HepG2 (cell line): ENCODE data around the gene MED9. TPM values are rescaled to one million over a fixed set of nuclear protein-coding genes. Genes with fewer than 3 reads are reported as not detected.

ENCODE experiments used
- ARID2 ChIP-seq: sonication (generic); formaldehyde crosslinking; IDR thresholded peaks from 2 replicates; pipeline ENCODE4 v1.8.1; 2022; ENCODE audit warnings: mild to moderate bottlenecking, missing genetic modification reagents, borderline replicate concordance
- FOXJ3 ChIP-seq: sonication (generic); formaldehyde crosslinking; IDR thresholded peaks from 2 replicates; pipeline ENCODE4 v1.4.0; 2020; ENCODE audit warnings: missing genetic modification reagents, mild to moderate bottlenecking, borderline replicate concordance
- KAT2B ChIP-seq: fragments of 150-350 bp; IDR thresholded peaks from 2 replicates; pipeline ENCODE4 v1.6.1; 2014; ENCODE audit warnings: low read depth, low read length, borderline replicate concordance
- KDM5B ChIP-seq: sonication (generic); formaldehyde crosslinking; IDR thresholded peaks from 2 replicates; pipeline ENCODE4 v1.4.0; 2020; ENCODE audit warnings: missing genetic modification reagents, mild to moderate bottlenecking, borderline replicate concordance
- MBD4 ChIP-seq: IDR thresholded peaks from 2 replicates; pipeline ENCODE4 v1.6.1; 2012; ENCODE audit warnings: low read length, inconsistent platforms, borderline replicate concordance
- NFATC3 ChIP-seq: sonication (generic); formaldehyde crosslinking; IDR thresholded peaks from 2 replicates; pipeline ENCODE4 v1.5.1; 2020; ENCODE audit warnings: mild to moderate bottlenecking, missing genetic modification reagents
- NFE2L1 ChIP-seq: sonication (generic); formaldehyde crosslinking; IDR thresholded peaks from 2 replicates; pipeline ENCODE4 v1.4.0; 2020; ENCODE audit warnings: missing genetic modification reagents, mild to moderate bottlenecking, borderline replicate concordance
- NR1H2 ChIP-seq: sonication (generic); formaldehyde crosslinking; IDR thresholded peaks from 2 replicates; pipeline ENCODE4 v1.8.1; 2022; ENCODE audit warnings: low read depth, missing genetic modification reagents, borderline replicate concordance
- POLR2G ChIP-seq: fragments of 200-400 bp; formaldehyde crosslinking; IDR thresholded peaks from 2 replicates; pipeline ENCODE4 v1.6.1; 2018; ENCODE audit warnings: mild to moderate bottlenecking, low read depth, low read length, moderate library complexity
- RFX5 ChIP-seq: IDR thresholded peaks from 2 replicates; pipeline ENCODE4 v1.6.1; 2011; ENCODE audit warnings: low read depth, low read length, improper control_type of control experiment
- SALL1 ChIP-seq: sonication (generic); formaldehyde crosslinking; IDR thresholded peaks from 2 replicates; pipeline ENCODE4 v1.8.0; 2022; ENCODE audit warnings: mild to moderate bottlenecking, missing genetic modification reagents
- SMYD3 ChIP-seq: sonication (generic); formaldehyde crosslinking; IDR thresholded peaks from 2 replicates; pipeline ENCODE4 v1.8.1; 2023; ENCODE audit warnings: mild to moderate bottlenecking, missing genetic modification reagents
- TRIM24 ChIP-seq: sonication (generic); formaldehyde crosslinking; IDR thresholded peaks from 2 replicates; pipeline ENCODE4 v1.8.0; 2022; ENCODE audit warnings: mild to moderate bottlenecking, missing genetic modification reagents
- ZC3H13 ChIP-seq: sonication (generic); formaldehyde crosslinking; IDR thresholded peaks from 2 replicates; pipeline ENCODE4 v1.8.1; 2023; ENCODE audit warnings: mild to moderate bottlenecking, missing genetic modification reagents, moderate library complexity
- ZFAT ChIP-seq: sonication (generic); formaldehyde crosslinking; conservative IDR thresholded peaks from 2 replicates; pipeline ENCODE4 v1.8.1; 2023; ENCODE audit warnings: missing genetic modification reagents, inconsistent platforms
- ZMYM3 ChIP-seq: sonication (generic); formaldehyde crosslinking; IDR thresholded peaks from 2 replicates; pipeline ENCODE4 v1.5.1; 2020; ENCODE audit warnings: mild to moderate bottlenecking, missing genetic modification reagents
- ZNF556 ChIP-seq: sonication (generic); formaldehyde crosslinking; IDR thresholded peaks from 2 replicates; pipeline ENCODE4 v1.4.0; 2020; ENCODE audit warnings: mild to moderate bottlenecking, missing genetic modification reagents, borderline replicate concordance
- ZNF713 ChIP-seq: sonication (generic); formaldehyde crosslinking; IDR thresholded peaks from 2 replicates; pipeline ENCODE4 v1.4.0; 2020; ENCODE audit warnings: mild to moderate bottlenecking, missing genetic modification reagents
- ZNF788 ChIP-seq: sonication (generic); formaldehyde crosslinking; IDR thresholded peaks from 2 replicates; pipeline ENCODE4 v1.5.0; 2020; ENCODE audit warnings: mild to moderate bottlenecking, missing genetic modification reagents, borderline replicate concordance
- ZSCAN30 ChIP-seq: sonication (generic); formaldehyde crosslinking; IDR thresholded peaks from 2 replicates; pipeline ENCODE4 v1.5.0; 2020; ENCODE audit warnings: mild to moderate bottlenecking, missing genetic modification reagents
- polyA plus RNA-seq, 8 experiments: library from polyadenylated mRNA; depleted of rRNA in 3 of 8; stranded (reverse) in 7 of 8; unstranded in 1 of 8; fragments of >200 nt; fragmentation: Illumina TruSeq in 4 of 8; extraction: Trizol in 4 of 8; gene quantifications; 2 replicates each; pipeline versions ENCODE4 v1.2.1 to v1.2.3, GENCODE V29; 2011 to 2016; ENCODE audit warnings: low read depth in 4 of 8, missing spikeins in 1 of 8, mixed read lengths in 1 of 8; ENCODE audit not compliant: insufficient read depth in 1 of 8
- total RNA-seq, 5 experiments: library from RNA; depleted of rRNA; stranded (reverse); fragments of >200 nt; fragmentation: Illumina TruSeq; extraction: Trizol; gene quantifications; 2 replicates each; pipeline ENCODE4 v1.2.3, GENCODE V29; 2016; ENCODE audit warnings: low read depth in 1 of 5
- TF ChIP-seq, protein P1 (sequence below): sonication (generic); formaldehyde crosslinking; IDR thresholded peaks from 2 replicates; pipeline ENCODE4 v1.4.0; 2020; ENCODE audit warnings: missing genetic modification reagents
- TF ChIP-seq, protein P2 (sequence below): IDR thresholded peaks from 2 replicates; pipeline ENCODE4 v1.6.1; 2016; ENCODE audit warnings: mild to moderate bottlenecking, missing biosample characterization, missing genetic modification reagents
- TF ChIP-seq, protein P3 (sequence below): sonication (generic); formaldehyde crosslinking; IDR thresholded peaks from 2 replicates; pipeline ENCODE4 v1.8.0; 2022; ENCODE audit warnings: mild to moderate bottlenecking, missing genetic modification reagents; ENCODE audit not compliant: insufficient replicate concordance

The MED9 gene
- total and polyA plus RNA-seq, 2 of the 13 experiments (the other 11 are each of a cell fraction or from before 2014, with no cell fraction given): 11.9 to 15.1 TPM

DNA sequence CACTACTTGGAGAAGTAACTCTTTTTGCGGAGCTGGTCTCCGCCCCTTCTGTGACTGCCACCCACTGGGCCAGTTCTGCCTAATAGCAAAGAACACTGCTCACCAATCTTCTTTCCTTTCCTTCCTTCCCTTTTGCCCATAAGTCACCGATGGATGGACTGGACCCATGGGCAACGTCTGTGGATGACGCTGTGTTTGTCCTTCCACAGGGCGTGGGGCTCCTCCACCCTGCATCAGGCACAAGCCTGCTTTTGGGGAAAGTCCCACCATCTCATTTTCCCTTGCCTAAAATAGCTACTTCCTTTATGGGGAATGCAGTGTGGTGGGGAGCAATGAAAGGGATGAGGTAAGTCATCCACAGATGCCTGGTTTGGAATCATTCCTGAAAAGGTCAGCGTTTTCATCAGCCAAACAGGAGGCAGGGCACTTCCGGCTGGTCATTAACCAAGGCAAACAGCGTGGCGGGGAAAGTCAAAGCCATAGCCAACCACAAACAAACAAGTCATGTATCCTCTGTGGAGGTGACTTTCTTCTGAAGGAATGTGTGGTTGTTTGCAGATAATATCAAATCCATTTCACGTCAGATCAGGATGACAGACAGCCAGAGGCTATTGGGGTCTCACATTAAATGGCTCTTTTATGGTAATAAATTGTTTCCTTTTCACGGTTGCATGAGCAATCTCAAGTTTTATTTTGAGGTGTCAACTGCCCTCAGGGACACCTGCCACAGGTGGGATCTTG is 30.7 kb upstream of the MED9 start (continued):
- 0 out of 2 replicates have a peak, but pooled peaks have one; percentile 66 for TF ChIP-seq NFATC3
- TF ChIP-seq ZC3H13: no peak
- TF ChIP-seq TRIM24: 0 out of 2 replicates have a peak, but pooled peaks have one; percentile 51
- TF ChIP-seq NFE2L1: no peak
- TF ChIP-seq KDM5B (CRISPR knock-in tag): no peak
- TF ChIP-seq, protein P1, sequence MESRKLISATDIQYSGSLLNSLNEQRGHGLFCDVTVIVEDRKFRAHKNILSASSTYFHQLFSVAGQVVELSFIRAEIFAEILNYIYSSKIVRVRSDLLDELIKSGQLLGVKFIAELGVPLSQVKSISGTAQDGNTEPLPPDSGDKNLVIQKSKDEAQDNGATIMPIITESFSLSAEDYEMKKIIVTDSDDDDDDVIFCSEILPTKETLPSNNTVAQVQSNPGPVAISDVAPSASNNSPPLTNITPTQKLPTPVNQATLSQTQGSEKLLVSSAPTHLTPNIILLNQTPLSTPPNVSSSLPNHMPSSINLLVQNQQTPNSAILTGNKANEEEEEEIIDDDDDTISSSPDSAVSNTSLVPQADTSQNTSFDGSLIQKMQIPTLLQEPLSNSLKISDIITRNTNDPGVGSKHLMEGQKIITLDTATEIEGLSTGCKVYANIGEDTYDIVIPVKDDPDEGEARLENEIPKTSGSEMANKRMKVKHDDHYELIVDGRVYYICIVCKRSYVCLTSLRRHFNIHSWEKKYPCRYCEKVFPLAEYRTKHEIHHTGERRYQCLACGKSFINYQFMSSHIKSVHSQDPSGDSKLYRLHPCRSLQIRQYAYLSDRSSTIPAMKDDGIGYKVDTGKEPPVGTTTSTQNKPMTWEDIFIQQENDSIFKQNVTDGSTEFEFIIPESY (CRISPR knock-in tag): peak; percentile 61; the same call in 1 of the 2 replicates
- TF ChIP-seq ZNF713 (CRISPR knock-in tag): no peak
- peak; percentile 45 for TF ChIP-seq POLR2G
- peak; percentile 99 for TF ChIP-seq SALL1
- TF ChIP-seq ZSCAN30 (CRISPR knock-in tag): no peak
- peak; percentile 57; the same call in 1 of the 2 replicates for TF ChIP-seq ZNF788 (CRISPR knock-in tag)
- TF ChIP-seq FOXJ3: peak; percentile 97
- TF ChIP-seq, protein P2, sequence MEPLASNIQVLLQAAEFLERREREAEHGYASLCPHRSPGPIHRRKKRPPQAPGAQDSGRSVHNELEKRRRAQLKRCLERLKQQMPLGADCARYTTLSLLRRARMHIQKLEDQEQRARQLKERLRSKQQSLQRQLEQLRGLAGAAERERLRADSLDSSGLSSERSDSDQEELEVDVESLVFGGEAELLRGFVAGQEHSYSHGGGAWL (CRISPR knock-in tag): no peak
- TF ChIP-seq ZMYM3 (CRISPR knock-in tag): 0 out of 2 replicates have a peak, but pooled peaks have one; percentile 23
- no peak; the same call in 1 of the 2 replicates for TF ChIP-seq ZFAT
- no peak for TF ChIP-seq NR1H2 (CRISPR knock-in tag)
- TF ChIP-seq, protein P3, sequence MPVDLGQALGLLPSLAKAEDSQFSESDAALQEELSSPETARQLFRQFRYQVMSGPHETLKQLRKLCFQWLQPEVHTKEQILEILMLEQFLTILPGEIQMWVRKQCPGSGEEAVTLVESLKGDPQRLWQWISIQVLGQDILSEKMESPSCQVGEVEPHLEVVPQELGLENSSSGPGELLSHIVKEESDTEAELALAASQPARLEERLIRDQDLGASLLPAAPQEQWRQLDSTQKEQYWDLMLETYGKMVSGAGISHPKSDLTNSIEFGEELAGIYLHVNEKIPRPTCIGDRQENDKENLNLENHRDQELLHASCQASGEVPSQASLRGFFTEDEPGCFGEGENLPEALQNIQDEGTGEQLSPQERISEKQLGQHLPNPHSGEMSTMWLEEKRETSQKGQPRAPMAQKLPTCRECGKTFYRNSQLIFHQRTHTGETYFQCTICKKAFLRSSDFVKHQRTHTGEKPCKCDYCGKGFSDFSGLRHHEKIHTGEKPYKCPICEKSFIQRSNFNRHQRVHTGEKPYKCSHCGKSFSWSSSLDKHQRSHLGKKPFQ (CRISPR knock-in tag): no peak
- TF ChIP-seq KAT2B: no peak
- TF ChIP-seq ZNF556 (CRISPR knock-in tag): peak; percentile 98
- peak; percentile 86; the same call in 1 of the 2 replicates for TF ChIP-seq MBD4
- no peak; the same call in 1 of the 2 replicates for TF ChIP-seq ARID2 (CRISPR knock-in tag)
- TF ChIP-seq SMYD3 (CRISPR knock-in tag): peak; percentile 75; the same call in 1 of the 2 replicates
- TF ChIP-seq RFX5: peak; percentile 55; the same call in 1 of the 2 replicates
